ENCODE data around the gene HIVEP2.

HIVEP2 gene

GRCh38 chr6:142838821-142839685, 105.9 kb downstream of the HIVEP2 start:
- no peak for DNase-seq

- DNase-seq, result no peak
Measured at GRCh38 chr6:142835787-142836535, 109.0 kb downstream of the HIVEP2 start.

DNA sequence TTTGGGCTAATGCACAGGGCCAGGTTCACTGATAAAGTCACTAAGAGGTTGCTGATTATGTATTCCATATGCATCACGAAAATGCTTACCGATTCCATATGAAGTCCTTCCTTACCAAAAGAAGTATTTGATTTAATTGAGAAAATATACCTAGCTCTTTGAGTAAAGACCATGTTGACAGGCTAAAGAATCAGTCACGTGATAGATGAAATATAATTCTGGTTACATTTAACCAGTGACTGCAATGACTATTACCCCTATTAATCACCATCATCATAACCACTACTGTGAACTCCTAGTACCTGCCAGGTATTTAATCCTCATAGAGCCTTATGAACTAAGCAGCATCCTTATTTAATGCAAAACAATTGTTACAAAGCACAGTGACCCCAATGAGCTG, 110.1 kb downstream of the HIVEP2 start:
- no peak for DNase-seq

DNA sequence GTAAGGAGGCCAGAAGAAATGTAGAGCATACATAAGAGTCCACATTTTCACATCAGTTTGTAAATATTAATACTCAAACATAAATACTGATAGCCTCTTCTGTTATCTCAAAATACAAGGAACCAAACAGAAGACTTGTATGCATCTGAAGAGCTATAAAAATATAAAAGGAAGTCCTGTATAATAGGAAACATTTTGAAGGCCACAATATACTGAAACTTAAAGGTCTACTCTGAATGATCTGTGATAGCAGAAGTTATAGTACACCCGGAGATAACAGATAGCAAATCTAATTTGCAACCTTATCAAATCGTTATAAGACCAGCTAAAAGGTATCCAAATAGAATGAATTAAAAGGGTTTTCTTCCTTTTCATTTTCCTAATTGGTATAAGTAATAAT, 111.2 kb downstream of the HIVEP2 start:
- no peak for DNase-seq

- DNase-seq, result no peak
Measured at GRCh38 chr6:142833054-142833453, 111.9 kb downstream of the HIVEP2 start.

DNA sequence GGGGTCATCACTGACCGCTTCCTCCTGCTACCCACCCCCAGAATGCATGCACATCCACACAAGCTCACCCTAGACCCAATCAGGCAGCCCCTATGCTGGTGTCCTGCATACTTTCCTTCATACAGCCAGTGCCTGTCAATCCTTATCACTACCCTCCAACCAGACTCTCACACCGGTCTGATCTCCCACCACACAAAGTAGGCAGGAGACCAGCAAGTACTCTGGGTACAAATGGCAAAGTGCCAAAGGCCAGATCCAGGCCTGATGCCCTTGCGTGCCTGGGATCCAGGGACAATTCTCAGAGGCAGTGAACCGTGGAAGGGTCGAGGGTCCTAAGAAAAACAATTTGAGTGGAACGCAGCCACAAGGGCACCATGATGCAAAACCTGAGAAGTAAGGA, 114.2 kb downstream of the HIVEP2 start:
- no peak for DNase-seq

DNA sequence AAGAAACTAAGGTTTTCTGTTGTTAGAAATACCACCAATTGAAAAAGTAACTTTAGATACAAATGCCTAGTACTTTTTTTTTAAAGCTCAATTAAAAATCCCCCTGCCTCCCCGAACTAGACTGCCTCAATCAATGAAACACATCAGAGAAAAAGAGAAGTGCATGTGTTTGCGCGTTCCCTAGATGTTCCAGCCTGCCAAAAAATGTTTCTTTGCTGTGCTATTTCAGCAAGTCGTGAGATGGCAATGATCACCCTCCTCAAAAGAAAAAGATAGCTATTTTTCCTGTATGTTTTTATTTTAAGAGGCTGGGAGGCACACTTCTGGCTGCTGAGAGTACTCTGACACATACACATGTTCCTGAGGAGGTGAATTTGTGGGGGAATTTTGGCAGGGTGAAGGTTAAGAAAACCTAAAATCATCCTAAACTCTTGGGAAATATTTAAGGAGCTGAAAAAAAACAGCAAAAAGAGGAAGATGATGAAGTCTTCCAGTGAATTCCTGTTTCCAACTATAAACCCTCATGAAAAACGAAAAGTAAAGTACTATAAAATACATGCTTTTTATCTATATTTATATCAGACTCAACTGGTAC, 114.8 kb downstream of the HIVEP2 start:
- no peak for DNase-seq

- DNase-seq, result no peak
Measured at GRCh38 chr6:142829556-142829955, 115.4 kb downstream of the HIVEP2 start.

DNA sequence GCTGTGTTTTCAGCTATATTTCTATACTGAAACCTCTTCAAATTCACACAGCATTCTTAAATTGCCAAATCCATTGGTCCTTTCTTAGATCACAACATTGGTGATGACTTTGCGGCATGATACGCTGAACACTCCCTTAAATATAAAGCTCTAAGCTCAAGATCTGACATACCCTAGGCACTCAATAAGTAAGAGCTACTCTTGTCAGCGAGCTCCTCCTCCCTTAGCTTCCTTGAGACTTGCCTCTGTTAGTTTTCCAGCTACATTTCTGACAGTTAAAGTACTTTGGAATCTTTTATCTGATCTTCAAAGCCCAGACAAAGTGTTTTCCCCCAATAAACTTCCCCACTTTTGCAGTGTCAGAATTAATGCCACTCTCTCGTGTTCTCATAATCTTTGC, 117.0 kb downstream of the HIVEP2 start:
- DNase-seq, result no peak

GRCh38 chr6:142827369-142827768, 117.6 kb downstream of the HIVEP2 start:
- no peak for DNase-seq

DNA sequence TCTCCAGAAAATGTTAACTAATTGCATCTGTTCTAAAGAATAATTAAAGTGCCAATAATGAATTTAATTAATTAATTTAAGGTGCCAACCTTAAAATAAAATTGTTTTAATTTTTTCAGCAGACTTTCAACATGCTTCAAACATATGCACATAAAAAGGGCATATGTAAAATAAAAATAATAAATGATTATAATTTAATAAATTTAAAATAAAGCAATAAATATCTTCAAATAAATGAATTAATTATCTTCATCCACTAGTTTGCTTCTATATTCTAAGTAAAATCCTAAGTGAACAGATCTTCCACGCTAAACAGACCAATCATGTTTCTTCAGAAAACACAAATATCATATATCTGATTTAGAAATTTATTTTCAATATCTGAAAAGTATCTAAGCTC, 119.2 kb downstream of the HIVEP2 start:
- DNase-seq, result no peak

- no peak for DNase-seq
Measured at GRCh38 chr6:142824426-142824825, 120.5 kb downstream of the HIVEP2 start.

DNA sequence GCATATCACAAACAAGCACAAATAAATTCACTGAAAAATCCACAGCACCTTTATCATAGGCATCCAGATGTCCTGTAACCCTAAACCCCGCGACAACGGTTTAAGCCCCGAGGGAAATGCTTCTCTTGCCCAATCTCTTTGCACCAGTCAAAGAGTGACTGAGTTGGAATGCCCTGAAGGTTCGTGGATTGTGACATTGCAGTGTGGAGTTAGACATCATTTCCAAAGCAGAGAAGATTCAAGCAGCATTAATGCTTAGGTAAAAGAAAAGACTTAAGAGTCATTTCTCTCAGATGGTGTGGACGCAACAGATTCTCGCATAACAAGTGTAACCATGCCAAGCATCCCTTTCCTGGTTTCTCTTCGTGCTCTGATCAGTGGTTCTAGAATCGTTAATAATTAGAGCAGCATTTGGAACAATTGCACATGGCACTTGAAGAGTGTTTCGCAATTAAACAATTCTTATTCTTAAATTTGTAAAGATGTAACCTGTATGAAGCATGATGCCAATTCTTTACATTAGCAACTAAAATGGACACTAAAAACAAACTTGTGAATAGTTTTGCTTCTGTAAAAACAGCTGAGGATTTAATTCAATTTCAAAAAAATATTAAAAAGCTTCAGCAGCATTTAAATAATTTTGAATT, 121.6 kb downstream of the HIVEP2 start:
- no peak for DNase-seq

- DNase-seq, result peak; percentile 16
Measured at GRCh38 chr6:142822842-142823241, 122.1 kb downstream of the HIVEP2 start.

DNA sequence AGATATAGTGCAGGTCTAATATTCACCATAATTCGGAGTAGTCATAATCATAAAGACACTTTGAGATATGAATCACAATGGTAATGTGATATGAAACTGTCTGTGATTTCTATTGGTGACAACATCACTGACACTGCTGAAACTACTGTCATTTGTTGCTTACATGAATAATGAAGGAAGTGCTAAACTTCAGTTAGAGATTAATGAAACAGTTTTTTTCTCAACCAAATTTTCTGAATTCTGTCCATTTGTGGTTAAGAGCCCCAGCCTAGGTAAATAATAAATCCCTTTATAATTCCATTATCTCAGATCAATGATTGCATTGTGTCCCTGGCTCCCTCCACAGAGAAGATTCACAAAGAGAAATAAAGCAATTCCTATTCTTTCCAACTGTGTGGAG, 122.6 kb downstream of the HIVEP2 start:
- no peak for DNase-seq

- DNase-seq, result no peak
Measured at GRCh38 chr6:142821860-142822259, 123.1 kb downstream of the HIVEP2 start.

DNA sequence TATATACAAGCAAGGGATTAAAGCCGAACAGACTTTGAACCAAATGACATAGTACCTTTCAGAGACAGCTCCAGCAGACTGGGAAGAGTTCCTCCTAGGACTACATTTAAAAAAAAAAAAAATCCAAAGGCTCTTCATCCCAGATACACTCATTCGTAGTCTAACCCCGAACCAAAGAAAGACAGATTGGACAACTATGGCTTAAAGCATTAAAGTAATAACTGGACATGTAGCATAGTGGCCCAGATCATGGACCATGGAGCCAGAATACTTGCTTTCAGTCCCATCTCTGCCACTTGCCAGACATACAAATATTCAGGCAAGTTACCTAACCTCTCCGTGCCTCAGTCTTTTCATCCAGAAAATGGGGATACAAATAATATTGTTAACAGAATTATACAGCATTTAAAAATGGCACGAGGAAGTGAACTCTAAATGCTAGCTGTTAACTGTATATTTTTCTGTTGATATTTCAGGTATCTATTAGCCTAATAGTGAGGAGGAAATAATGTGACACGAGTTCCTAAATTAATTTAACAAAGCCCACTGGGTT, 123.7 kb downstream of the HIVEP2 start:
- DNase-seq, result no peak

GRCh38 chr6:142820338-142821051, 124.5 kb downstream of the HIVEP2 start:
- no peak for DNase-seq

GRCh38 chr6:142819603-142820337, 125.2 kb downstream of the HIVEP2 start:
- DNase-seq, result no peak

GRCh38 chr6:142816486-142816885, 128.5 kb downstream of the HIVEP2 start:
- no peak for DNase-seq

DNA sequence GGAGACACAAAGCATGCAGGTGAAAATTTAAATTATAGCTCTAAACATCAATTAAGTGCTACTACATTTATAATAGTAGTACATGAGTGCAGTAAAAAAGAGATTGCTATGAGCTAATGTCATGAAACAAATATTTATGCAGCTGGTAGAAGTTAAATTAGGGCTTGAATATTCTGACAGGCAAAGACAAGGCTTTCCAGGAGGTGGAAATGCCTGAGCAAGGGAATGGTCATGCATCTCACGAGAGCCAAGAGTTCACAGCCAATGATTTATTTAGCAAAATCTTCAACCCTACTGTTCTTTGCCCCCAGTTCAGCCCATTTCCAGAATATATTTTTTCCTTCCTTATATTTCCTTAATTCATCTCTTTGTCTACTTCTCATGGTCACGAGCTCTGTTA, 128.9 kb downstream of the HIVEP2 start:
- DNase-seq, result no peak

DNA sequence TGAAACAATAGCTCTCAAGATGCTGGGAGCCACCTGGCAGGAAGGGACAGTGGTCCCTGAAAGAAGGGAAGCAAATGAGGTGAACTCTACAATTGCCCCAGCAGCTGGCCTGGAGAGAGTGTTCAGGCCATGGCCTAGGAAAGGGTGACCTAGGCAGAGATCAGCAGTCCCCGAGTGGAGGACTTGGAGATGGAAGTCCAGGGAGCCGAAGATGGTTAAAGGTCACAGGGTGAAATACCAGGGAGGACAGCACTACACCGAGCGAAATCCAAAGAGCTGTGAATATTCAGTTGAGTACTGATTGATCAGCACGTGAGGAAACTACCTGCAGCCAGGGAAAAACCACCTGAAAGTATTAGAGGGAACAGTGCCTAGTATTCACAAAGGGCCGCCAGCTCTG, 133.1 kb downstream of the HIVEP2 start:
- no peak for DNase-seq

Measured in NCI-H748 treated with DMSO at 0.1 percent for 48 hours (cell line).